H1 (cell line): ENCODE results near the gene PUSL1. TPM values are rescaled to one million over a fixed set of nuclear protein-coding genes. Genes with fewer than 3 reads are reported as not detected.
A peak's percentile ranks its signal among the peaks of the same experiment; 100 is the strongest.

ENCODE experiments used
- KDM4A ChIP-seq: IDR thresholded peaks from one replicate; pipeline ENCODE4 v1.7.1; 2012; ENCODE audit warnings: low read depth, mild to moderate bottlenecking, moderate library complexity, low read length, inconsistent platforms; ENCODE audit not compliant: severe bottlenecking
- TCF12 ChIP-seq: IDR thresholded peaks from 2 replicates; pipeline ENCODE4 v1.6.1; 2011; ENCODE audit warnings: low read depth, mild to moderate bottlenecking, low read length
- polyA plus RNA-seq, 7 experiments: library from polyadenylated mRNA; depleted of rRNA in 3 of 7; stranded (reverse) in 5 of 7; unstranded in 2 of 7; fragments of >200 nt in 5 of 7; fragments of 200-250 nt in 2 of 7; gene quantifications; 1 replicate in 5 of 7; 2 replicates in 1 of 7; 4 replicates in 1 of 7; pipeline versions ENCODE4 v1.2.1 to v1.2.3, GENCODE V29; 2011 to 2013; ENCODE audit warnings: missing spikeins in 2 of 7, mixed read lengths in 2 of 7
- total RNA-seq: library from RNA; stranded (reverse); fragmentation: NEBNext Ultra II Directional; extraction: Animal tissue kit (Norgen Biotek cat#: 25700); gene quantifications from 2 replicates; pipeline ENCODE4 v1.2.1, GENCODE V29; 2021
- TF ChIP-seq, protein P1 (sequence below): IDR thresholded peaks from 2 replicates; pipeline ENCODE4 v1.6.1; 2012; ENCODE audit warnings: low read length, inconsistent platforms

The PUSL1 gene
- total and polyA plus RNA-seq, 2 of the 8 experiments (the other 6 are each of a cell fraction or from before 2014, with no cell fraction given), result 38.8 to 87.4 TPM

DNA sequence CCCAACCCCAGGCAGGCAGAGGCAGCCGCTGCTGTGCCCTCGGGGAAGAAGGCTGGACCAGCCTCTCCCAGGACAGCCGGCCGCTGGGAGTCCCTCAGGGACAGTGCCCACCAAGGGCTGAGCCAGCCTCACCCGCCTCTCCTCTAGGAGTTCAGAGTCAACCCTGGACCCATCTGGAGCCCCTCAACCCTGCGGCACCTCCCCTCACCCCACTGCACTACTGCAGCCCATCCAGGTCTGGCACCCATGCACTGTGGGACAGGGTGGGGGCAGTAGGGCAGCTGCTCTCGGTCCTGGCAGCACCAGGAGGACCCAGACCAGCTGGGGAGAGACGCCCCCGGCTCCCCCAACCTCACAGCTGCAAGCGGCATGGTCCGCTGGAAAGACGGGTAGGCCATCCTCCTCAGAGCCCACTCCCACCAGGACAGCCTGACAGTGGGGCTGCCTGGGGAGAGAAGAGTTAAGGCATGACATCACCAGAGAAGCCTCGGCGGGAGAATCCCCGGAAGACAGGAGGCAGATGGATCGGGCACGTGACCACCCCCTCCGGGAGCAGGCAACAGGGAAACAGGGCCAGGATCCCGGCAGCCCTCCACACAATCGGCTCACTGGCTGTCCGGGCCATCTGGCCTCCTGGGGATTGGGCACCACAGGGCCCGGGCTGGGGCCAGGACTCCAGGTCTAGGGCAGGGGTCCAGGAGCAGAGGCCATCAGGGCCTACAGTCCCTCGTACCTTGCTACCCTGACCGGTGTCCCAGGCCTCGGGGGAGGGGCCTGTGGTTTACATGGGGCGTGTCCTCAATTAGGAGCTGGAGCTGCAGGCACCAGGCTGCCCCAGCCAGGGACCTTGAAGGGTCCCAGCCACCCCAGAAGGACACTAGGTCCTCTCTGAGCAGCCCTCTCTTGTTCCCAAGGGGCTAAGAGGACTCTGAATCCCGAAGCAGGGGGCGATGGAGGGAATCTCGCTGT lies 3.8 kb upstream of the PUSL1 start (continued):
- TF ChIP-seq TCF12 (no peak), KDM4A (no peak)
- TF ChIP-seq, protein P1, sequence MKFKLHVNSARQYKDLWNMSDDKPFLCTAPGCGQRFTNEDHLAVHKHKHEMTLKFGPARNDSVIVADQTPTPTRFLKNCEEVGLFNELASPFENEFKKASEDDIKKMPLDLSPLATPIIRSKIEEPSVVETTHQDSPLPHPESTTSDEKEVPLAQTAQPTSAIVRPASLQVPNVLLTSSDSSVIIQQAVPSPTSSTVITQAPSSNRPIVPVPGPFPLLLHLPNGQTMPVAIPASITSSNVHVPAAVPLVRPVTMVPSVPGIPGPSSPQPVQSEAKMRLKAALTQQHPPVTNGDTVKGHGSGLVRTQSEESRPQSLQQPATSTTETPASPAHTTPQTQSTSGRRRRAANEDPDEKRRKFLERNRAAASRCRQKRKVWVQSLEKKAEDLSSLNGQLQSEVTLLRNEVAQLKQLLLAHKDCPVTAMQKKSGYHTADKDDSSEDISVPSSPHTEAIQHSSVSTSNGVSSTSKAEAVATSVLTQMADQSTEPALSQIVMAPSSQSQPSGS, result peak; percentile 96
